HG03108 (cell line): ENCODE data around the gene IQCH.
"Not testable (repeated sequence)": the region's sequence is repeated elsewhere in the genome, so short reads cannot be mapped to it uniquely, and the experiment has no call there.

Experiments
- ATAC-seq: cut with Tn5 transposase; IDR thresholded peaks from one replicate; pipeline ENCODE4 v1.9.1; 2021; ENCODE audit warnings: moderate library complexity; ENCODE audit not compliant: unreplicated experiment

The IQCH gene

DNA sequence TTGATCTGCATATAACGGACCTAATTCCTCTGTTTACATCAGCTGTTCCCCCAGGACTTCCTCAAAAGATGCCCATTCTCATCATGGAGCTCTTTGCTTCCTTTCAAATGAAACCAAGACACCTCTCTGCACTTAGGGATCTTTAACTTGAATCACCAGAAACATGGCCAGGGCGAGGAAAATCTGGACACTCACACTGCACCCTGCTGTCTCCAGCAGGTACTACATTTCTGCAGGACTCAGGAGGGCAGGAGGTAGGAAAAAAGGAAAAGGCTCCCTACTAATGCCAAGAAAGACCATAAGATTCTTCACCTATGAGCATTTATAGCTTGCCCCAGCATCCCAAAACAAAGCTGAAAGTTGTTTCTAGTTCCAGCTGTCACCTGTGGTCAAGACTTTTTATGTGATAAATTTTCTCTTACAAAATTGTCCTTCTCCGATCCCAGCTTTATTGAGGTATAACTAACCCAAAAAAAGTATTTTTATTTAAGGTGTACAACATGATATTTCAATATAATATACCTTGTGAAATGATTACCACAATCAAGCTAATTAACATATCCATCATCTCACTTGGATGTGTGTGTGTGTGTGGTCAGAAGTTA, 179.0 kb downstream of the IQCH start:
- ATAC-seq, result no peak

- not testable (repeated sequence) for ATAC-seq
These were observed 182.0 kb downstream of the IQCH start for GRCh38 chr15:67436351-67437250.

DNA sequence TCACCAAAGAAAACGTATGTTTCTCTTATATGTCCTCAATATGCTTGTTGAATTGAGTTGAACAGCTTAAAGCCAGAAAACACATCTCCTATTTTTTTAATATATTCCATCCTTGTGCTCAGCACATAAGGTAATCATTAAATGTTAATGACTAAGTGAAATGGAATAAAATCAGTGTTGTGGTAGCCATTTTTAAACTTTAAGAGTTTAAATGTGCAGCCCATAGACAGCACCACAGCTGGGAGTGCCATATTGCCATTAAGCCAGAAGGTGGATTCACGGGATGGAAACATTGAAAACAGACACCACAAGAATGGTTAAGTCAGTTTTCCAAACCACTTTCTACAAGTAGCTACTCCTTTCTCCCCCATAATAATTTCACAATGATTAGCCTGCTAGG, 189.5 kb downstream of the IQCH start:
- ATAC-seq, result no peak

DNA sequence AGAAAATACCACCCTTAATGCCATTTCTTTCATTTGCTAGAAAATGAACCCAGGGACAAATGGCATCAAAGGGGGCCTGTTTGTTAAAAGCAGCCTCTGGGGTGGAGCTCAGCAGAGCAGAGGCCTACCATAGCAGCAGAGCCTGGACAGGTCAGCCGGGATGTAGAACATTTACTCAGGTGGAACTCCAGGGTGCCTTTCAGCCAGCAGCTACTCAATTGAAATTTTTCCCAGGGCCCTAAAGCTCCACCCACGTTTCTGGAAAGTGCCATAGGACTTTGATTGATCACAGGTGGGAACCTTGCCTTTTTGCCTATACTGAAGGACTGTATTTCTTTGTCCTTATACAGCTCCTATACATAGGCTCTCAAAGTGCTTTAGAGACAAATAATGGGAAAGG, 191.9 kb downstream of the IQCH start:
- ATAC-seq, result no peak

DNA sequence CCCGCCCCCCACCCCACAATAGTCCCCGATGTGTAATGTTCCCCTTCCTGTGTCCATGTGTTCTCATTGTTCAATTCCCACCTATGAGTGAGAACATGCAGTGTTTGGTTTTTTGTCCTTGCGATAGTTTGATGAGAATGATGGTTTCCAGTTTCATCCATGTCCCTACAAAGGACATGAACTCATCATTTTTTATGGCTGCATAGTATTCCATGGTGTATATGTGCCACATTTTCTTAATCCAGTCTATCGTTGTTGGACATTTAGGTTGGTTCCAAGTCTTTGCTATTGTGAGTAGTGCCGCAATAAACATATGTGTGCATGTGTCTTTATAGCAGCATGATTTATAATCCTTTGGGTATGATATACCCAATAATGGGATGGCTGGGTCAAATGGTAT, 193.8 kb downstream of the IQCH start:
- not testable (repeated sequence) for ATAC-seq

DNA sequence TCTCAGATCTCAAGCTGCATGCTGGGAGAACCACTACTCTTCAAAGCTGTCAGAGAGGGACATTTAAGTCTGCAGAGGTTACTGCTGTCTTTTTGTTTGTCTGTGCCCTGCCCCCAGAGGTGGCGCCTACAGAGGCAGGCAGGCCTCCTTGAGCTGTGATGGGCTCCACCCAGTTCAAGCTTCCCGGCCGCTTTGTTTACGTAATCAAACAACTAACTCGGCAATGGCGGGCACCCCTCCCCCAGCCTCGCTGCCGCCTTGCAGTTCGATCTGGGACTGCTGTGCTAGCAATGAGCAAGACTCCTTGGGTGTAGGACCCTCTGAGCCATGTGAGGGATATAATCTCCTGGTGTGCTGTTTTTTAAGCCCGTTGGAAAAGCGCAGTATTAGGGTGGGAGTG, 199.1 kb downstream of the IQCH start:
- ATAC-seq, result not testable (repeated sequence)

GRCh38 chr15:67456677-67457529, 202.3 kb downstream of the IQCH start:
- no peak for ATAC-seq

GRCh38 chr15:67458331-67459029, 203.9 kb downstream of the IQCH start:
- no peak for ATAC-seq

- ATAC-seq, result no peak
These were observed 205.9 kb downstream of the IQCH start for GRCh38 chr15:67460521-67460920.

GRCh38 chr15:67461735-67462134, 207.1 kb downstream of the IQCH start:
- no peak for ATAC-seq

DNA sequence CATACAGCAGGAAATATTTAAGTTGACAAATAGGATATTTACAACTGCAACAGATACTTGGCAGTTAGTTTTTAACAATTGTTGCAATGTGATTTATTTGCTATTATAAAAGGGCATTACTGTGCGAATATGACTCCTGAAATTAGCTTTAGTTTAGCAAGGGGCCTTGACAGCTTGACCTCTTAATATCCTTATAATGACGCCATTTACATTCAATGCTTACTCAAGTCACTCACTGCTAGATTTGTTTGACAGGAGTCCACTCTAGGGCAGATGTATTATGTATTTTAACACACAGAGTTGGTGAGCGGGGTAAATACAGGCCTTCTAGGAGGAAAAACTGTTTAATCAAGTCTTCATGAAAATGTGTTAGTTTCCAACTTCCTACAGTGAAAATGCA, 208.3 kb downstream of the IQCH start:
- no peak for ATAC-seq

GRCh38 chr15:67463488-67463887, 208.9 kb downstream of the IQCH start:
- ATAC-seq, result no peak

GRCh38 chr15:67465196-67465952, 210.8 kb downstream of the IQCH start:
- ATAC-seq, result no peak

DNA sequence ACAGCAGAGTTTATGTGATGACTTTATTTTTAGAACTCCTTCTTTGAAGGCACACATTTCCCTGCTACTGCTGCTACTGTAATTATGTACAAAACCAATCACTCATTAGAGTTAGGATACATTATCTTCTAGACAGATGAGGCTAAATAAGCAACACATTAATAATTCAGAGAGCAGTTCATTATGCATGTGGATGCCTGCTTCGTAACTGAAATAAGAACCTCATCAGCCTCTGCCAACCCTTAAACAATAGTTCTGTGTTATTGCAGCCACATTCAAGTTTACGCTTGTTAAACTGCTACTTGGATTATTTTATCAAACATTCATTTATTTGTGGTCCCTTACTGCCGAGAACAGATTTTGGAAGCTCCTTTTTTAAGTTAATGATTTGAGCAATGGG, 213.8 kb downstream of the IQCH start:
- ATAC-seq, result no peak

DNA sequence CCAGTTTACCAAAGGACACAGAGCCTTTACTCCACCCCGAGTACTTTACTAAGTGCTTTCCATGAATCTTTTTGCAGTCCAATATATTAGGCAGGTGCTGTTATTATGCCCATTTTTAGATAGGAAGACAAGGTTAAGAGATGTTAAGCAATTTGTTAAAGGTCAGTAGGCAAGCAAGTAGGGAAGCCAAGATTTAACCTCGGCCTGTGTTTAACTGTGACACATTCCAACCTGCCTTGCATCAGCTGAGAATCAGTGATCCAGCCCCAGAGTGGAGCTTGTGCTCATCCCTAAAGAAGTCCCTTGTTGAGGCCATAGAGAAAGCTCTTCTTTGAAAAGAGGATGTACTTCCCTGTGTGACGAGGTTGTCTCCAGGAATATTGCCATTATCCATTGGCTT, 215.1 kb downstream of the IQCH start:
- no peak for ATAC-seq

GRCh38 chr15:67472957-67473356, 218.4 kb downstream of the IQCH start:
- no peak for ATAC-seq

- ATAC-seq, result no peak
These were observed 220.0 kb downstream of the IQCH start for GRCh38 chr15:67474405-67475110.

GRCh38 chr15:67479781-67480505, 225.4 kb downstream of the IQCH start:
- no peak for ATAC-seq

GRCh38 chr15:67480741-67481140, 226.2 kb downstream of the IQCH start:
- ATAC-seq, result no peak
